HepG2 (cell line): ENCODE measurements around the gene OAF. TPM values are rescaled to one million over a fixed set of nuclear protein-coding genes. Genes with fewer than 3 reads are reported as not detected.
A peak's percentile ranks its signal among the peaks of the same experiment; 100 is the strongest.

ENCODE experiments used
- BRD4 ChIP-seq: sonication (generic); formaldehyde crosslinking; IDR thresholded peaks from 2 replicates; pipeline ENCODE4 v1.4.0; 2020; ENCODE audit warnings: missing genetic modification reagents
- HNRNPH1 ChIP-seq: fragments of 200-400 bp; formaldehyde crosslinking; optimal IDR thresholded peaks from 2 replicates; pipeline ENCODE3; 2017; ENCODE audit warnings: mild to moderate bottlenecking, low read depth, low read length
- KLF6 ChIP-seq: IDR thresholded peaks from 2 replicates; pipeline ENCODE4 v1.8.0; 2016; ENCODE audit warnings: missing biosample characterization, missing genetic modification reagents
- MIER3 ChIP-seq: IDR thresholded peaks from 2 replicates; pipeline ENCODE4 v1.6.1; 2016; ENCODE audit warnings: missing compliant biosample characterization, borderline replicate concordance
- RXRA ChIP-seq: sonication (generic); formaldehyde crosslinking; IDR thresholded peaks from 2 replicates; pipeline ENCODE4 v1.5.1; 2020; ENCODE audit warnings: missing genetic modification reagents
- SP4 ChIP-seq: sonication (generic); formaldehyde crosslinking; IDR thresholded peaks from 2 replicates; pipeline ENCODE4 v1.8.1; 2023; ENCODE audit warnings: mild to moderate bottlenecking, missing genetic modification reagents
- TCF12 ChIP-seq, 2 experiments: fragments of 450-650 bp in 1 of 2; sonication (generic) in 1 of 2; formaldehyde crosslinking in 1 of 2; IDR thresholded peaks; 2 replicates each; pipeline versions ENCODE4 v1.6.1 to v1.8.0; 2017 to 2022; ENCODE audit warnings: antibody characterized with exemption in 1 of 2, mild to moderate bottlenecking in 1 of 2, missing genetic modification reagents in 1 of 2, moderate library complexity in 1 of 2
- THAP11 ChIP-seq: IDR thresholded peaks from 2 replicates; pipeline ENCODE4 v1.6.1; 2016; ENCODE audit warnings: missing biosample characterization, missing genetic modification reagents
- ZMYM2 ChIP-seq: sonication (generic); formaldehyde crosslinking; IDR thresholded peaks from 2 replicates; pipeline ENCODE4 v1.8.0; 2022; ENCODE audit warnings: mild to moderate bottlenecking, missing genetic modification reagents
- ZNF513 ChIP-seq: sonication (generic); formaldehyde crosslinking; conservative IDR thresholded peaks from 2 replicates; pipeline ENCODE4 v1.5.0; 2020; ENCODE audit warnings: missing genetic modification reagents
- ZNF552 ChIP-seq: sonication (generic); formaldehyde crosslinking; IDR thresholded peaks from 2 replicates; pipeline ENCODE4 v1.9.0; 2022; ENCODE audit warnings: missing genetic modification reagents, mild to moderate bottlenecking, borderline replicate concordance
- ZNF569 ChIP-seq: sonication (generic); formaldehyde crosslinking; IDR thresholded peaks from 2 replicates; pipeline ENCODE4 v1.5.0; 2020; ENCODE audit warnings: mild to moderate bottlenecking, missing genetic modification reagents, moderate library complexity, borderline replicate concordance
- polyA plus RNA-seq, 8 experiments: library from polyadenylated mRNA; depleted of rRNA in 3 of 8; stranded (reverse) in 7 of 8; unstranded in 1 of 8; fragments of >200 nt; fragmentation: Illumina TruSeq in 4 of 8; extraction: Trizol in 4 of 8; gene quantifications; 2 replicates each; pipeline versions ENCODE4 v1.2.1 to v1.2.3, GENCODE V29; 2011 to 2016; ENCODE audit warnings: low read depth in 4 of 8, missing spikeins in 1 of 8, mixed read lengths in 1 of 8; ENCODE audit not compliant: insufficient read depth in 1 of 8
- total RNA-seq, 5 experiments: library from RNA; depleted of rRNA; stranded (reverse); fragments of >200 nt; fragmentation: Illumina TruSeq; extraction: Trizol; gene quantifications; 2 replicates each; pipeline ENCODE4 v1.2.3, GENCODE V29; 2016; ENCODE audit warnings: low read depth in 1 of 5
- TF ChIP-seq, protein P1 (sequence below): IDR thresholded peaks from 2 replicates; pipeline ENCODE4 v1.4.0; 2020; ENCODE audit warnings: mild to moderate bottlenecking, missing genetic modification reagents
- TF ChIP-seq, protein P2 (sequence below): sonication (generic); formaldehyde crosslinking; IDR thresholded peaks from 2 replicates; pipeline ENCODE4 v1.5.0; 2020; ENCODE audit warnings: missing genetic modification reagents

The OAF gene
- total and polyA plus RNA-seq, 2 of the 13 experiments (the other 11 are each of a cell fraction or from before 2014, with no cell fraction given), result 63.7 to 94.6 TPM

DNA sequence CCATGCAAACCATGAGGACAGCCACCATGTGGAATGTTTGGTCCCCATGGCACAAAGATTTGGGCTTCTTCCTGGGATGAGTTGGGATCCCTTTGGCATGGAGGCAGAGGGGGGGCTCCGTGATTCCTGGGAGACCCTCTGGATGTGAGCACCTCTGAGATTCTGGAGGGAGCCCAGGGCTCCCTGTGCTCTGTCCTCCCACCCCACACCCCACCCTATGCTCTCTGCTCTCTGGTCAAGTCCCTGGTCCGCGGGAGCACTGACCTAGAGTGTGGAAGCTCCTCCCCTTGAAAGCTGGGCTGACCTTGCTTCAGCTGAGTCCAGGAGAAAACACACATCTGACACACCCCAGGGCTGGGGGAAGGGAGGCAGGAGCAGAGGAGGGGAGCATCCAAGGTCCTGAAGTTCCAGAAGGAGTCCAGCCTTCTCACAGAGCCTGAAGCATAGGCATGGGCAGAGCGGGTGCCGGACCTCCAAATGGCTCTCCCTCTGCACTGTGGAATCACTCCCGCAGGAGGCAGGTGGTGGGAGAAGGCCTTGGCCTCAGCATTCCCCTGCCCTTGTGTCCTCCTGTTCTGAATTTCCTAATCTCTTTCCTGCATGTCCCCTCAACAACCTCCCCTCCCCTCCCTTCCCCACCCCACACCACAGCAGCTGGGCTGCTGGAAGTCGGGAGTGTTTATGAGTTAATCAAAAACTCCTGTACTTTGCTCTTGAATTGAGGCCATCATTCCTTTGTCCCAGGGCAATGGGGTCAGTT, 25.7 kb upstream of the OAF start (continued):
- TF ChIP-seq THAP11 (CRISPR knock-in tag) (peak; percentile 45), BRD4 (CRISPR knock-in tag) (peak; percentile 60; the same call in 1 of the 2 replicates), TCF12 (IDR thresholded peaks at IDR 0.05) (no peak), TCF12 (CRISPR knock-in tag; IDR thresholded peaks at IDR 0.05) (peak; percentile 75), ZNF569 (CRISPR knock-in tag) (0 out of 2 replicates have a peak, but pooled peaks have one; percentile 35), ZNF513 (CRISPR knock-in tag) (no peak), ZNF552 (peak; percentile 20; the same call in 1 of the 2 replicates), MIER3 (peak; percentile 85), ZMYM2 (CRISPR knock-in tag) (peak; percentile 85), SP4 (CRISPR knock-in tag) (0 out of 2 replicates have a peak, but pooled peaks have one; percentile 39), RXRA (CRISPR knock-in tag) (peak; percentile 95), HNRNPH1 (peak; percentile 89), KLF6 (no peak)
- TF ChIP-seq, protein P1, sequence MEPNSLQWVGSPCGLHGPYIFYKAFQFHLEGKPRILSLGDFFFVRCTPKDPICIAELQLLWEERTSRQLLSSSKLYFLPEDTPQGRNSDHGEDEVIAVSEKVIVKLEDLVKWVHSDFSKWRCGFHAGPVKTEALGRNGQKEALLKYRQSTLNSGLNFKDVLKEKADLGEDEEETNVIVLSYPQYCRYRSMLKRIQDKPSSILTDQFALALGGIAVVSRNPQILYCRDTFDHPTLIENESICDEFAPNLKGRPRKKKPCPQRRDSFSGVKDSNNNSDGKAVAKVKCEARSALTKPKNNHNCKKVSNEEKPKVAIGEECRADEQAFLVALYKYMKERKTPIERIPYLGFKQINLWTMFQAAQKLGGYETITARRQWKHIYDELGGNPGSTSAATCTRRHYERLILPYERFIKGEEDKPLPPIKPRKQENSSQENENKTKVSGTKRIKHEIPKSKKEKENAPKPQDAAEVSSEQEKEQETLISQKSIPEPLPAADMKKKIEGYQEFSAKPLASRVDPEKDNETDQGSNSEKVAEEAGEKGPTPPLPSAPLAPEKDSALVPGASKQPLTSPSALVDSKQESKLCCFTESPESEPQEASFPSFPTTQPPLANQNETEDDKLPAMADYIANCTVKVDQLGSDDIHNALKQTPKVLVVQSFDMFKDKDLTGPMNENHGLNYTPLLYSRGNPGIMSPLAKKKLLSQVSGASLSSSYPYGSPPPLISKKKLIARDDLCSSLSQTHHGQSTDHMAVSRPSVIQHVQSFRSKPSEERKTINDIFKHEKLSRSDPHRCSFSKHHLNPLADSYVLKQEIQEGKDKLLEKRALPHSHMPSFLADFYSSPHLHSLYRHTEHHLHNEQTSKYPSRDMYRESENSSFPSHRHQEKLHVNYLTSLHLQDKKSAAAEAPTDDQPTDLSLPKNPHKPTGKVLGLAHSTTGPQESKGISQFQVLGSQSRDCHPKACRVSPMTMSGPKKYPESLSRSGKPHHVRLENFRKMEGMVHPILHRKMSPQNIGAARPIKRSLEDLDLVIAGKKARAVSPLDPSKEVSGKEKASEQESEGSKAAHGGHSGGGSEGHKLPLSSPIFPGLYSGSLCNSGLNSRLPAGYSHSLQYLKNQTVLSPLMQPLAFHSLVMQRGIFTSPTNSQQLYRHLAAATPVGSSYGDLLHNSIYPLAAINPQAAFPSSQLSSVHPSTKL (CRISPR knock-in tag), result peak; percentile 72
- TF ChIP-seq, protein P2, sequence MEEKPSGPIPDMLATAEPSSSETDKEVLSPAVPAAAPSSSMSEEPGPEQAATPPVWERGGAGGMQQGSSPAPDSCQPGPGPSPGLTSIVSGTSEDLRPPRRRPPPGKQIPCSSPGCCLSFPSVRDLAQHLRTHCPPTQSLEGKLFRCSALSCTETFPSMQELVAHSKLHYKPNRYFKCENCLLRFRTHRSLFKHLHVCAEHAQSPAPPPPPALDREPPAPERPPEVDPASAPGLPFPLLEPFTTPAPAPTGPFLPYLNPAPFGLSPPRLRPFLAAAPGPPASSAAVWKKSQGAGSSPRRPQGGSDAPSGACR, result no peak
